Fibroblast of the aortic adventitia (primary cell): ENCODE results near the gene TOMM40L. TPM values are rescaled to one million over a fixed set of nuclear protein-coding genes. Genes with fewer than 3 reads are reported as not detected.

Experiments used
- DNase-seq: peaks from one replicate; pipeline ENCODE4 v3.0.0-alpha.2; 2010; ENCODE audit warnings: low read depth
- H3K4me3 ChIP-seq: 2 replicates; pipeline ENCODE4 v1.5.1; 2011; ENCODE audit warnings: low read depth, mild to moderate bottlenecking, control low read depth, low read length, moderate library complexity
- total RNA-seq: library from RNA; depleted of rRNA; stranded (reverse); fragments of >200 nt; gene quantifications from 2 replicates; pipeline ENCODE4 v1.2.3, GENCODE V29; 2012; ENCODE audit warnings: low replicate concordance
- TF ChIP-seq, protein P1 (sequence below): IDR thresholded peaks from 2 replicates; pipeline ENCODE4 v1.5.1; 2011; ENCODE audit warnings: mild to moderate bottlenecking, low read length, control low read depth, inconsistent platforms; ENCODE audit not compliant: insufficient read depth

The TOMM40L gene
- total RNA-seq, result 5.2 and 9.1 TPM in 2 replicates

DNA sequence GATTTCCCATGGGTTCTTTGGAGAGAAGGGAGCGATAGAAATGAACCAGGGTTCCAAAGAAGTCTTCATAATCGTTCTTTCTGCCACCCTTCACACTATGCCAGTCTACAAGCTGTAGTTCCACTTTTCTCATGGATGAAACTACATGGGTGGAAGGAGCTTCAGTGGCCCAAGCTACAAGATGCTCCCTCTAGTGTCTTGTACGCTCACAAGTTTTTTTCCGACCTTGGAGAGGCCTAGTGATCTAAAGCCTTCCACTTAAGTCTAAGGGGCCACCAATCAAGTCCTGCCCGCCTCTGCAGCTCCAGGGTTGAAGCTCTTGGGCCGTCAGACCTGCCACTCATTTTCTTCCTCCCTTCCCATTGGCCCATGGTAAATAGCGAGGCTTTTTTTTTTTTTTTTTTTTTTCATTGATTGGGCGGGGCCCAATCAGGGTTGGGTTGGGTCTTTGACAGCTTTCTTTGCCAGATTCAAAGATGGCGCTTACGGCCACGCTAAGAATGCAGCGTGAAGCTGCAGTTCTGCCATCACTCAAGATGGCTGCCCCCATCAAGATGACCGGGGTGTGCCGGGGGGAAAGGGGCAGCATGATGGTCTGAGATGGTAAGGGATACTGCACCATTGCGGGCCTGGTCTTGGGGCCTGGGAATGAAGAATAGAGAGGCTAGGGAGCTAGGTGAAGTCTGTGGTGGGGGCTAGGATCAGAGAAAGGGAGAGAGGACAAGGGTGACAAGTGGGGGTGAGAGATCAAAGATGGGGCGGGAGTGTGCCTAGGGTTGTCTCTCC is at the start of gene TOMM40L:
TSS of gene TOMM40L (plus strand) at position 527 of the 786 bp plus-strand sequence. CDS start 430 bp downstream, outside the sequence.
- peak within 1 kb of the TSS; percentile 98 for H3K4me3 ChIP-seq
- DNase-seq, result peak; percentile 100
- TF ChIP-seq, protein P1, sequence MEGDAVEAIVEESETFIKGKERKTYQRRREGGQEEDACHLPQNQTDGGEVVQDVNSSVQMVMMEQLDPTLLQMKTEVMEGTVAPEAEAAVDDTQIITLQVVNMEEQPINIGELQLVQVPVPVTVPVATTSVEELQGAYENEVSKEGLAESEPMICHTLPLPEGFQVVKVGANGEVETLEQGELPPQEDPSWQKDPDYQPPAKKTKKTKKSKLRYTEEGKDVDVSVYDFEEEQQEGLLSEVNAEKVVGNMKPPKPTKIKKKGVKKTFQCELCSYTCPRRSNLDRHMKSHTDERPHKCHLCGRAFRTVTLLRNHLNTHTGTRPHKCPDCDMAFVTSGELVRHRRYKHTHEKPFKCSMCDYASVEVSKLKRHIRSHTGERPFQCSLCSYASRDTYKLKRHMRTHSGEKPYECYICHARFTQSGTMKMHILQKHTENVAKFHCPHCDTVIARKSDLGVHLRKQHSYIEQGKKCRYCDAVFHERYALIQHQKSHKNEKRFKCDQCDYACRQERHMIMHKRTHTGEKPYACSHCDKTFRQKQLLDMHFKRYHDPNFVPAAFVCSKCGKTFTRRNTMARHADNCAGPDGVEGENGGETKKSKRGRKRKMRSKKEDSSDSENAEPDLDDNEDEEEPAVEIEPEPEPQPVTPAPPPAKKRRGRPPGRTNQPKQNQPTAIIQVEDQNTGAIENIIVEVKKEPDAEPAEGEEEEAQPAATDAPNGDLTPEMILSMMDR, result peak; percentile 78

DNA sequence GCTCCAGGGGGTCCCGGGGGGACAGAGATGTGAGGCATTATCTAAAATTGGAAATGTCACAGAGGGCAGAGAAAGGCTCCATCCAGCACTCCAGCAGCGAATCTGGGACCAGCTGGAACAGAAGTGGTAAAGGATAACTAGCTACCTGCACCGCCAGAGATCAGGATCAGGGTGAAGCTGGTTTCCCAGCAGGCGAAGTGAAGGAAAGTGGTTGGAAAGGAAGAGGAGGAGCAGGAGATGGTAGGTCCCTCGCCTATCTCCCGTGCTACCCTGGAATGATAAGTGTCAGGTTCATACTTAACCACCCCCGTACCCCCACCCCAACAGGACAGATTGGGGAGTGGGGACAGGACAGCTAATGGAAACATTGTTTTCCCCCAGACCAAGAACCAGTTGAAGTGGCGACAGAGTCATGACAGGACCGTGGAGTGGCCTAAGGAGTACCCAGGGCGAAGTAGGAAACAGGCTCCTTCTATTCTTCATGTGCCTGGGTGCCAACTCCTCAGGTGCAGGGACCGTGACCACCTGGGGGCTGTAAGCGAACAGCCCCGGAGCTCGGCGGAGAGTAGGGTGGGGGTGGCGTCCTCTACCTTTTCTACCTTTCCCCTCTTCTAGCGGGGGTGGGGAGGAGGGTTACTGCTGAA is 49.3 kb upstream of the TOMM40L start:
- TF ChIP-seq, protein P1, result no peak
- H3K4me3 ChIP-seq, result peak overlapping the region; percentile 99
- DNase-seq, result no peak

DNA sequence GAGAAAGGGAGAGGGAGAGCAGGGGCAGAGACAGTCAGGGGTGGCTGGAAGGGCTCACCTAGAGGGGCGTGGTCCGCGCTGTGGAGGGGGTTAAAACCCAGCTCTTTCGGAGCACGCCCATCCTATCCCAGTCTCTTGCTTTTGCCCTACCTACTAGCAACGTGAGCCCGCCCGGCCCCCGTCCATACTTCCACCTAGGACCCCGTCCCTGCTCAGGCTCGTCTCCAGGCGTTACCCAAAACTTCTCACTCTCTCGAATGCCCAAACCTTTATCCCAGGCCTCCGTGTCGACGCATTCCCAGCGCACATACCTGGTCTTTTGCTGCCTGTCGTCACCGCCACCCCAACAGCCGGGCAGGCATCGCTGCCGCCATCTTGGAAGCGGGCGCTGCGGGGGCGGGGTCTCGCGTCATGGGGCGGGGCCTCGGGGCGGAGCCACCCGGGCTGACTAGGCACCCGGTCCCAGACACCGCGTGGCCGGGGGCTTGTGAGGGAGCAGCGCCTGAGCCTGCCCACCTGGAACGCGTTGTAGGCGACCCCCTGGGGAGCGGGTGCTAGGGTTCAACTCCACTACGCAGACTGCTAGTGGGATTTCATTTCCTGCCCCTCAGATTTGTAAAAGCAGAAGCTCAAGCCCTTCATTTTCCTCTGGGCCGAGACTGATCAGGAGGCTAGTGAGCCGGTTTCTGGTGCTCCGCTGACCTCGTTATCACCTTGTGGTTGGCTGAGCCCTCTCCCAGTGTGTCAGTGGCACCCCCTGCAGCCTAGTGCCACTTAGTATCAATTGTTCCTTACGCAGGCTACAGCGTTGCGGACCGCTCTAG is 48.5 kb upstream of the TOMM40L start, which contains the start of gene B4GALT3:
TSS of gene B4GALT3 (minus strand) at position 396 of the 824 bp plus-strand sequence. CDS start 1,447 bp downstream, outside the sequence.
- peak; percentile 62 for DNase-seq
- TF ChIP-seq, protein P1, result no peak
- peak within 1 kb of the TSS; percentile 99 for H3K4me3 ChIP-seq

- H3K4me3 ChIP-seq, result no peak overlapping the region
- TF ChIP-seq, protein P1, result no peak
- no peak for DNase-seq
These were observed 48.0 kb upstream of the TOMM40L start for GRCh38 chr1:161177936-161178244.

DNA sequence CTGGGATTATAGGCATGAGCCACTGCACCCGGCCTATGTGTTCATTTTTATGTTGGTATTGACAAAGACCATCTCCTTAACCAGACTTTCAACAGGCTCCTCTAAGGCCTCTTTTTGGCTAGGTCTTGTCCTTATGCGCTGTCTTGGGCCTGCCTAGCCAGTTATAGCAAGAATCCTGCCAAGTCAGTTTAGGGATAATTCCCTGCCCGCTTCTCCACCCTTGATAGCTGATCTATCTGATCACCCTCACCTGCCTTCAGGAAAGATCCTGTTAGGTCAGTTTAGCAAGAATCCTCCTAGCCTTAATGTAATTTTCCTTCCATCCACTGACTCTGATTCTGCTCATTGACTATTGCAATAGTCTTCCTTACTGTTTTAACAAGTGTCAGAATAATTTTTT is 46.2 kb upstream of the TOMM40L start:
- DNase-seq, result no peak
- H3K4me3 ChIP-seq, result no peak overlapping the region
- TF ChIP-seq, protein P1, result no peak

- no peak overlapping the region for H3K4me3 ChIP-seq
- peak; percentile 27 for DNase-seq
- TF ChIP-seq, protein P1, result peak; percentile 36
These were observed 45.2 kb upstream of the TOMM40L start for GRCh38 chr1:161180639-161181038.
